OCI-LY7 (cell line): ENCODE results near the gene PRKG1. TPM values are rescaled to one million over a fixed set of nuclear protein-coding genes. Genes with fewer than 3 reads are reported as not detected.

Experiments
- BruUV-seq: library from RNA; stranded (reverse); fragments of 400-500 nt; replicated peaks from 2 replicates; lab custom pipeline; 2021; lab: Mats Ljungman, UMichigan
- CTCF ChIA-PET: fragments of 300-600 bp; sonication (Branson Sonifier 250); formaldehyde crosslinking; loops from one replicate; lab custom pipeline; 2022; ENCODE audit warnings: antibody characterized with exemption; ENCODE audit not compliant: unreplicated experiment; lab: Charles Lee
- POLR2A ChIA-PET: fragments of 300-600 bp; sonication (Branson Sonifier 250); formaldehyde crosslinking; loops from one replicate; lab custom pipeline; 2022; ENCODE audit warnings: antibody characterized with exemption; lab: Charles Lee
- DNase-seq: peaks from one replicate; pipeline ENCODE4 v3.0.0-alpha.2; 2015; ENCODE audit warnings: low spot score
- H2AFZ ChIP-seq: fragments of 200-600 bp; sonication (generic), shearing (Covaris generic); 2 replicates; pipeline ENCODE4 v1.6.1; 2014; ENCODE audit warnings: mild to moderate bottlenecking, antibody characterized with exemption, low read length, moderate library complexity
- H3K27ac ChIP-seq: fragments of 200-600 bp; sonication (generic); 2 replicates; pipeline ENCODE4 v1.5.1; 2014; ENCODE audit warnings: mixed run types, low read depth, mild to moderate bottlenecking, moderate library complexity, low read length, inconsistent platforms; ENCODE audit not compliant: poor library complexity, severe bottlenecking
- H3K36me3 ChIP-seq: fragments of 200-600 bp; sonication (generic); 2 replicates; pipeline ENCODE4 v1.6.1; 2014; ENCODE audit warnings: mild to moderate bottlenecking, antibody characterized with exemption, low read length, moderate library complexity, mixed read lengths; ENCODE audit not compliant: insufficient read depth
- H3K4me1 ChIP-seq: fragments of 200-600 bp; sonication (generic); 2 replicates; pipeline ENCODE4 v1.5.1; 2014; ENCODE audit warnings: mild to moderate bottlenecking, low read length; ENCODE audit not compliant: insufficient read depth, poor library complexity, severe bottlenecking
- H3K4me2 ChIP-seq: fragments of 200-600 bp; sonication (generic); 2 replicates; pipeline ENCODE4 v1.6.1; 2014; ENCODE audit warnings: mild to moderate bottlenecking, low read length
- H3K4me3 ChIP-seq: fragments of 200-600 bp; sonication (generic); 2 replicates; pipeline ENCODE4 v1.5.1; 2014; ENCODE audit warnings: mild to moderate bottlenecking, low read depth, low read length; ENCODE audit not compliant: poor library complexity, severe bottlenecking
- H3K79me2 ChIP-seq: fragments of 200-600 bp; sonication (generic); 2 replicates; pipeline ENCODE4 v1.6.1; 2016; ENCODE audit warnings: low read depth, mild to moderate bottlenecking, low read length, moderate library complexity, mixed read lengths; ENCODE audit not compliant: insufficient read depth
- H3K9me2 ChIP-seq: fragments of 200-600 bp; sonication (generic); 2 replicates; pipeline ENCODE4 v1.6.1; 2016; ENCODE audit warnings: mild to moderate bottlenecking, low read length, mixed read lengths; ENCODE audit not compliant: insufficient read depth
- H3K9me3 ChIP-seq: fragments of 200-600 bp; sonication (generic); 2 replicates; pipeline ENCODE4 v1.6.1; 2014; ENCODE audit warnings: mild to moderate bottlenecking, mixed run types, low read length, mixed read lengths
- H4K20me1 ChIP-seq: fragments of 200-600 bp; sonication (generic); 2 replicates; pipeline ENCODE4 v1.6.1; 2014; ENCODE audit warnings: mild to moderate bottlenecking, antibody characterized with exemption, low read length, moderate library complexity, mixed read lengths; ENCODE audit not compliant: insufficient read depth
- CTCF ChIP-seq: fragments of 200-600 bp; sonication (generic); conservative IDR thresholded peaks from 2 replicates; pipeline ENCODE4 v1.5.1; 2014; ENCODE audit warnings: mild to moderate bottlenecking, antibody characterized with exemption, low read length, moderate library complexity, mixed read lengths
- EZH2phosphoT487 ChIP-seq: fragments of 200-600 bp; sonication (generic); IDR thresholded peaks from 2 replicates; pipeline ENCODE4 v1.6.1; 2018; ENCODE audit warnings: low read depth, borderline replicate concordance, mild to moderate bottlenecking, mixed run types, antibody characterized with exemption, low read length, moderate library complexity, mixed read lengths
- intact Hi-C: fragments of 100-400 bp; cut with micrococcal nuclease; formaldehyde crosslinking; loops from one replicate; pipeline ENCODE4 v1.10.0; 2022; ENCODE audit not compliant: unreplicated experiment
- total RNA-seq, 2 experiments: library from RNA; depleted of rRNA in 1 of 2; stranded (reverse); fragments of >200 nt in 1 of 2; shearing (Covaris generic) in 1 of 2; gene quantifications; 2 replicates each; pipeline ENCODE4 v1.2.3, GENCODE V29; 2014 to 2022

Gene PRKG1
- total RNA-seq, 2 experiments from 2014 or later = not detected

GRCh38 chr10:51052163-51052562 is 22.1 kb upstream of the PRKG1 start:
- Histone ChIP-seq H3K4me1 (no peaks in the 10 kb centered on the region), H3K36me3 (no peaks in the 10 kb centered on the region), H2AFZ (no peak overlapping the region), H3K9me3 (no peaks in the 10 kb centered on the region), H3K27ac (no peak overlapping the region), H3K4me3 (no peak overlapping the region), H3K9me2 (no peaks in the 10 kb centered on the region), H4K20me1 (no peaks in the 10 kb centered on the region), H3K79me2 (no peaks in the 10 kb centered on the region), H3K4me2 (no peak overlapping the region)
- intact Hi-C loops = no loop called here
- TF ChIP-seq CTCF (no peak), EZH2phosphoT487 (no peak)
- DNase-seq = no peak
- POLR2A ChIA-PET = no interaction called here
- no TSS peak for BruUV-seq
- CTCF ChIA-PET = no interaction called here

- no peak overlapping the region for H3K4me2 ChIP-seq
- H3K79me2 ChIP-seq = no peaks in the 10 kb centered on the region
- no peak overlapping the region for H3K4me3 ChIP-seq
- H4K20me1 ChIP-seq = no peaks in the 10 kb centered on the region
- no peaks in the 10 kb centered on the region for H3K9me3 ChIP-seq
- CTCF ChIA-PET = no interaction called here
- BruUV-seq = no TSS peak
- no peaks in the 10 kb centered on the region for H3K36me3 ChIP-seq
- intact Hi-C loops = no loop called here
- H3K27ac ChIP-seq = no peak overlapping the region
- no peaks in the 10 kb centered on the region for H3K9me2 ChIP-seq
- no peak for TF ChIP-seq CTCF
- TF ChIP-seq EZH2phosphoT487 = no peak
- no peak for DNase-seq
- no peak overlapping the region for H2AFZ ChIP-seq
- POLR2A ChIA-PET = no interaction called here
- no peaks in the 10 kb centered on the region for H3K4me1 ChIP-seq
Observed at GRCh38 chr10:51057925-51058324, 16.4 kb upstream of the PRKG1 start.

GRCh38 chr10:51063166-51063565 is 11.1 kb upstream of the PRKG1 start:
- ChIA-PET POLR2A (interaction anchor here (0.7 to 0.9 kb wide), 4 partner anchors 9 to 112 kb away, joined by 3 read pairs; no protein-coding TSS in a partner anchor), CTCF (interaction anchor here (0.6 kb wide), 1 partner anchor 16 kb away, joined by 3 read pairs; no protein-coding TSS in a partner anchor)
- no peak for DNase-seq
- H3K36me3 ChIP-seq = no peaks in the 10 kb centered on the region
- H3K4me1 ChIP-seq = no peaks in the 10 kb centered on the region
- no peaks in the 10 kb centered on the region for H3K79me2 ChIP-seq
- intact Hi-C loops = loop anchor here (5.0 kb wide), 1 partner anchor 1154 kb away; no protein-coding TSS in a partner anchor
- H4K20me1 ChIP-seq = no peaks in the 10 kb centered on the region
- H3K4me2 ChIP-seq = no peak overlapping the region
- H3K27ac ChIP-seq = no peak overlapping the region
- no peaks in the 10 kb centered on the region for H3K9me3 ChIP-seq
- BruUV-seq = no TSS peak
- no peak for TF ChIP-seq CTCF
- TF ChIP-seq EZH2phosphoT487 = no peak
- no peak overlapping the region for H2AFZ ChIP-seq
- H3K4me3 ChIP-seq = no peak overlapping the region
- no peaks in the 10 kb centered on the region for H3K9me2 ChIP-seq
